RWPE1 (cell line): ENCODE data around the gene SERPINA5.

ENCODE experiments used
- CTCF ChIA-PET: fragments of 350-600 bp; sonication (Branson Sonifier 250); formaldehyde crosslinking; extraction: SDS; loops from one replicate; lab custom pipeline; 2021; lab: Yijun Ruan, JAX
- POLR2A ChIA-PET: fragments of 400-600 bp; formaldehyde crosslinking; extraction: SDS; loops from one replicate; lab custom pipeline; 2020; ENCODE audit warnings: antibody characterized with exemption; ENCODE audit not compliant: low non-redundant PET; lab: Yijun Ruan, JAX
- DNase-seq: peaks from one replicate; pipeline ENCODE4 v3.0.0; 2012; ENCODE audit warnings: low spot score
- H3K27ac ChIP-seq: fragments of 450-650 bp; 2 replicates; pipeline ENCODE4 v1.5.1; 2017
- CTCF ChIP-seq: fragments of 450-650 bp; conservative IDR thresholded peaks from 2 replicates; pipeline ENCODE4 v1.5.1; 2017; ENCODE audit warnings: low read depth, mild to moderate bottlenecking

The SERPINA5 gene

GRCh38 chr14:94588311-94588710 is 7.1 kb downstream of the SERPINA5 start:
- no peak for DNase-seq
- TF ChIP-seq CTCF: no peak
- CTCF ChIA-PET: no interaction called here
- no peak overlapping the region for H3K27ac ChIP-seq
- POLR2A ChIA-PET: no interaction called here

- H3K27ac ChIP-seq: no peak overlapping the region
- ChIA-PET POLR2A (no interaction called here), CTCF (interaction anchor here (0.6 kb wide), 1 partner anchor 305 kb away, joined by 3 read pairs; no protein-coding TSS in a partner anchor)
- no peak for DNase-seq
- no peak for TF ChIP-seq CTCF
These were observed 9.8 kb downstream of the SERPINA5 start for GRCh38 chr14:94591073-94591472.

- TF ChIP-seq CTCF: no peak
- CTCF ChIA-PET: interaction anchor here (0.6 kb wide), 1 partner anchor 306 kb away, joined by 3 read pairs; no protein-coding TSS in a partner anchor
- no peak overlapping the region for H3K27ac ChIP-seq
- DNase-seq: no peak
- POLR2A ChIA-PET: no interaction called here
These were observed 10.6 kb downstream of the SERPINA5 start for GRCh38 chr14:94591871-94592270.

GRCh38 chr14:94592457-94592856 is 11.2 kb downstream of the SERPINA5 start:
- ChIA-PET POLR2A (no interaction called here), CTCF (no interaction called here)
- DNase-seq: no peak
- H3K27ac ChIP-seq: no peak overlapping the region
- TF ChIP-seq CTCF: no peak

GRCh38 chr14:94593376-94593748 is 12.1 kb downstream of the SERPINA5 start:
- ChIA-PET CTCF (no interaction called here), POLR2A (no interaction called here)
- H3K27ac ChIP-seq: no peak overlapping the region
- DNase-seq: no peak
- TF ChIP-seq CTCF: no peak

- POLR2A ChIA-PET: no interaction called here
- CTCF ChIA-PET: no interaction called here
- TF ChIP-seq CTCF: no peak
These were observed 12.7 kb downstream of the SERPINA5 start for GRCh38 chr14:94593749-94594431.

More at GRCh38 chr14:94593749-94594431, 12.7 kb downstream of the SERPINA5 start:
- DNase-seq: no peak
- H3K27ac ChIP-seq: no peak overlapping the region
